Hepatocyte (in vitro differentiated cells): Measurements from ENCODE around the gene ARHGEF37.

Experiments
- EZH2 ChIP-seq: fragments of 200-600 bp; sonication (generic); IDR thresholded peaks from 2 replicates; pipeline ENCODE4 v1.6.1; 2016; ENCODE audit warnings: antibody characterized with exemption, mild to moderate bottlenecking, borderline replicate concordance
- EZH2phosphoT487 ChIP-seq: fragments of 200-600 bp; sonication (generic); IDR thresholded peaks from one replicate; pipeline ENCODE4 v1.6.1; 2018; ENCODE audit warnings: antibody characterized with exemption, mild to moderate bottlenecking, low read depth, moderate library complexity; ENCODE audit not compliant: unreplicated experiment, severe bottlenecking

- TF ChIP-seq EZH2phosphoT487 (no peak), EZH2 (no peak)
Measured at GRCh38 chr5:149679876-149680809, 98.8 kb downstream of the ARHGEF37 start.
